Measurements from ENCODE around the gene ACOX1. TPM values are rescaled to one million over a fixed set of nuclear protein-coding genes. Genes with fewer than 3 reads are reported as not detected.

The ACOX1 gene
- total and polyA plus RNA-seq, 2 of the 13 experiments (the other 11 are each of a cell fraction or from before 2014, with no cell fraction given) = 86.4 to 120 TPM

DNA sequence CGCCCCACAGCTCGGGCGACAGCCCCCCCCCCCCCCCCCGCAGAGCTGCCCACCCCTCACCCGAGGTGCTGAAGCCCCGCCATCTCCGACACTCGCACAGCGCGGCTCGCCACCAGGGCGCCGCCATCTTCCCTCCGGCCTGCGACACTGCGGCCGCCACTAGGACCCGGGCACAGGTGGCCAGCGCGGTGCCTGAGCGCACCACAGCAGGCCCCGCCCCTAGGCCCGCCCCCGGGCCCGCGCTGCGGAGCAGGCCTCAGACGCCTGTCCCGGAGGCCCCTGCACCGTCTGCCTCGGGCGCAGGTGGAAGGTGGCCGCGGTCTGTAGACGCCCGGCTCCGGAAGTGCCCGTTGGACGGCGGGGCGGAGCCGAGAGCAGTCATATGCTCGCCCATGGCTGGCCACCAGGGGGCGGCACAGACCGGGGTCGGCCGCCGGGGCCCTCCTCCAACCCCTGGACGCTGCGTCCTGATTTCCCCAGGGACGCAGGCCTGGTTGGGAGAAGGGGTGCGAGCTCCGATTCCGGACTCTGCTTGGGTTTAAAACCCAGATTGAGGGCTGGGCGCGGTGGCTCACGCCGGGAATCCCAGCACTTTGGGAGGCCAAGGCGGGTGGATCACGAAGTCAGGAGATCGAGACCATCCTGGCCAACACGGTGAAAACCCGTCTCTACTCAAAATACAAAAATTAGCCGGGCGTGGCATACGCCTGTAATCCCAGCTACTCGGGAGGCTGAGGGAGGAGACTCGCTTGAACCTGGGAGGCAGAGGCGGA, 74.0 kb downstream of the ACOX1 start, which contains the start of gene MRPL38 (continued):
- TF ChIP-seq, protein P1, sequence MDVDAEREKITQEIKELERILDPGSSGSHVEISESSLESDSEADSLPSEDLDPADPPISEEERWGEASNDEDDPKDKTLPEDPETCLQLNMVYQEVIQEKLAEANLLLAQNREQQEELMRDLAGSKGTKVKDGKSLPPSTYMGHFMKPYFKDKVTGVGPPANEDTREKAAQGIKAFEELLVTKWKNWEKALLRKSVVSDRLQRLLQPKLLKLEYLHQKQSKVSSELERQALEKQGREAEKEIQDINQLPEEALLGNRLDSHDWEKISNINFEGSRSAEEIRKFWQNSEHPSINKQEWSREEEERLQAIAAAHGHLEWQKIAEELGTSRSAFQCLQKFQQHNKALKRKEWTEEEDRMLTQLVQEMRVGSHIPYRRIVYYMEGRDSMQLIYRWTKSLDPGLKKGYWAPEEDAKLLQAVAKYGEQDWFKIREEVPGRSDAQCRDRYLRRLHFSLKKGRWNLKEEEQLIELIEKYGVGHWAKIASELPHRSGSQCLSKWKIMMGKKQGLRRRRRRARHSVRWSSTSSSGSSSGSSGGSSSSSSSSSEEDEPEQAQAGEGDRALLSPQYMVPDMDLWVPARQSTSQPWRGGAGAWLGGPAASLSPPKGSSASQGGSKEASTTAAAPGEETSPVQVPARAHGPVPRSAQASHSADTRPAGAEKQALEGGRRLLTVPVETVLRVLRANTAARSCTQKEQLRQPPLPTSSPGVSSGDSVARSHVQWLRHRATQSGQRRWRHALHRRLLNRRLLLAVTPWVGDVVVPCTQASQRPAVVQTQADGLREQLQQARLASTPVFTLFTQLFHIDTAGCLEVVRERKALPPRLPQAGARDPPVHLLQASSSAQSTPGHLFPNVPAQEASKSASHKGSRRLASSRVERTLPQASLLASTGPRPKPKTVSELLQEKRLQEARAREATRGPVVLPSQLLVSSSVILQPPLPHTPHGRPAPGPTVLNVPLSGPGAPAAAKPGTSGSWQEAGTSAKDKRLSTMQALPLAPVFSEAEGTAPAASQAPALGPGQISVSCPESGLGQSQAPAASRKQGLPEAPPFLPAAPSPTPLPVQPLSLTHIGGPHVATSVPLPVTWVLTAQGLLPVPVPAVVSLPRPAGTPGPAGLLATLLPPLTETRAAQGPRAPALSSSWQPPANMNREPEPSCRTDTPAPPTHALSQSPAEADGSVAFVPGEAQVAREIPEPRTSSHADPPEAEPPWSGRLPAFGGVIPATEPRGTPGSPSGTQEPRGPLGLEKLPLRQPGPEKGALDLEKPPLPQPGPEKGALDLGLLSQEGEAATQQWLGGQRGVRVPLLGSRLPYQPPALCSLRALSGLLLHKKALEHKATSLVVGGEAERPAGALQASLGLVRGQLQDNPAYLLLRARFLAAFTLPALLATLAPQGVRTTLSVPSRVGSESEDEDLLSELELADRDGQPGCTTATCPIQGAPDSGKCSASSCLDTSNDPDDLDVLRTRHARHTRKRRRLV (CRISPR knock-in tag; IDR thresholded peaks at IDR 0.05) = peak; percentile 64; the same call in 1 of the 2 replicates
- TF ChIP-seq CREB1 (IDR thresholded peaks at IDR 0.05) = peak; percentile 48; the same call in 1 of the 2 replicates
- no peak for TF ChIP-seq CREB1 (CRISPR knock-in tag; IDR thresholded peaks at IDR 0.05)
- TF ChIP-seq ZNF567 (CRISPR knock-in tag; IDR thresholded peaks at IDR 0.05; ENCODE audit: borderline replicate concordance) = peak; percentile 82; the same call in 1 of the 2 replicates
- no peak for TF ChIP-seq ZNF281 (CRISPR knock-in tag; IDR thresholded peaks at IDR 0.05; ENCODE audit: borderline replicate concordance)
- TF ChIP-seq, protein P2, sequence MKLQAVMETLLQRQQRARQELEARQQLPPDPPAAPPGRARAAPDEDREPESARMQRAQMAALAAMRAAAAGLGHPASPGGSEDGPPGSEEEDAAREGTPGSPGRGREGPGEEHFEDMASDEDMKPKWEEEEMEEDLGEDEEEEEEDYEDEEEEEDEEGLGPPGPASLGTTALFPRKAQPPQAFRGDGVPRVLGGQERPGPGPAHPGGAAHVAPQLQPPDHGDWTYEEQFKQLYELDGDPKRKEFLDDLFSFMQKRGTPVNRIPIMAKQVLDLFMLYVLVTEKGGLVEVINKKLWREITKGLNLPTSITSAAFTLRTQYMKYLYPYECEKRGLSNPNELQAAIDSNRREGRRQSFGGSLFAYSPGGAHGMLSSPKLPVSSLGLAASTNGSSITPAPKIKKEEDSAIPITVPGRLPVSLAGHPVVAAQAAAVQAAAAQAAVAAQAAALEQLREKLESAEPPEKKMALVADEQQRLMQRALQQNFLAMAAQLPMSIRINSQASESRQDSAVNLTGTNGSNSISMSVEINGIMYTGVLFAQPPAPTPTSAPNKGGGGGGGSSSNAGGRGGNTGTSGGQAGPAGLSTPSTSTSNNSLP (IDR thresholded peaks at IDR 0.05; ENCODE audit: low read depth, low read length) = peak; percentile 49; the same call in 1 of the 2 replicates
- TF ChIP-seq ZBTB39 (CRISPR knock-in tag; IDR thresholded peaks at IDR 0.05) = peak; percentile 43; the same call in 1 of the 2 replicates
- peak; percentile 55 for TF ChIP-seq NFYC (CRISPR knock-in tag; IDR thresholded peaks at IDR 0.05)
- TF ChIP-seq, protein P3, sequence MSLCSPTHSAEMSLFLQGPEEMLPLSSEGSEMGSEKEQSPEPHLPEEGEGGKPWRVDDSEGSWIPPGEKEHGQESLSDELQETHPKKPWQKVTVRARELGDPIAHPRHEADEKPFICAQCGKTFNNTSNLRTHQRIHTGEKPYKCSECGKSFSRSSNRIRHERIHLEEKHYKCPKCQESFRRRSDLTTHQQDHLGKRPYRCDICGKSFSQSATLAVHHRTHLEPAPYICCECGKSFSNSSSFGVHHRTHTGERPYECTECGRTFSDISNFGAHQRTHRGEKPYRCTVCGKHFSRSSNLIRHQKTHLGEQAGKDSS (CRISPR knock-in tag; IDR thresholded peaks at IDR 0.05; ENCODE audit: borderline replicate concordance, low read depth) = peak; percentile 91; the same call in 1 of the 2 replicates
- peak; percentile 95 for TF ChIP-seq YEATS2 (CRISPR knock-in tag; IDR thresholded peaks at IDR 0.05; ENCODE audit: borderline replicate concordance)
- peak; percentile 93 for TF ChIP-seq SP5 (CRISPR knock-in tag; IDR thresholded peaks at IDR 0.05; ENCODE audit: borderline replicate concordance, low read depth)
- TF ChIP-seq, protein P4, sequence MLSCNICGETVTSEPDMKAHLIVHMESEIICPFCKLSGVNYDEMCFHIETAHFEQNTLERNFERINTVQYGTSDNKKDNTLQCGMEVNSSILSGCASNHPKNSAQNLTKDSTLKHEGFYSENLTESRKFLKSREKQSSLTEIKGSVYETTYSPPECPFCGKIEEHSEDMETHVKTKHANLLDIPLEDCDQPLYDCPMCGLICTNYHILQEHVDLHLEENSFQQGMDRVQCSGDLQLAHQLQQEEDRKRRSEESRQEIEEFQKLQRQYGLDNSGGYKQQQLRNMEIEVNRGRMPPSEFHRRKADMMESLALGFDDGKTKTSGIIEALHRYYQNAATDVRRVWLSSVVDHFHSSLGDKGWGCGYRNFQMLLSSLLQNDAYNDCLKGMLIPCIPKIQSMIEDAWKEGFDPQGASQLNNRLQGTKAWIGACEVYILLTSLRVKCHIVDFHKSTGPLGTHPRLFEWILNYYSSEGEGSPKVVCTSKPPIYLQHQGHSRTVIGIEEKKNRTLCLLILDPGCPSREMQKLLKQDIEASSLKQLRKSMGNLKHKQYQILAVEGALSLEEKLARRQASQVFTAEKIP (CRISPR knock-in tag; IDR thresholded peaks at IDR 0.05; ENCODE audit: borderline replicate concordance) = no peak
